ENCODE data around the gene NET1. TPM values are rescaled to one million over a fixed set of nuclear protein-coding genes. Genes with fewer than 3 reads are reported as not detected.

Gene NET1
- polyA plus RNA-seq, 2 of the 4 experiments (the other 2 are of a cell fraction): 42.9 to 132 TPM

DNA sequence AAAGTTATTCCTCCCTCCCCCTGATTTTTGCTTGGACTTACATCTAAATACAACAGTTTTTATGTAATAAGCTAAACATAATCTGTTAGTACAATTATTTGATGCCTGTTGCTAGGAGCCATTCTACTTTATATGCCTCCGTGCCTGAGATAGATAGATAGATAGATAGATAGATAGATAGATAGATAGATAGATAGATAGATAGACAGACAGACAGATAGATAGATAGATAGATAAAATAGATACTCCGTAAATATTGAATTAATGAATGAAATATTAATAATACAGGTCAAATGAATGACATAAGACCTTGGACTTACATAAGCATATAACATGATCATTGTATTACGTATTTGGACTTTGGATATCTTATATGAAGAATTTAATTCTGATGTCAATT lies 23.0 kb downstream of the NET1 start:
- H3K9me3 ChIP-seq: peaks cover 5% of the 10 kb centered on the region; the same call in 2 of the 3 replicates
- ChIA-PET CTCF (interaction anchor here (0.8 to 4.5 kb wide), 16 partner anchors 9 to 621 kb away, joined by 3 to 67 read pairs (median 6); no protein-coding TSS in a partner anchor), POLR2A (no interaction called here)
- no peak overlapping the region for H3K27ac ChIP-seq
- H3K4me3 ChIP-seq: no peak overlapping the region
- WGBS (ENCODE audit: missing lambda C conversion rate): 94% methylated on average over 3 of the region's 3 CpGs
- TF ChIP-seq ESRRA (IDR thresholded peaks at IDR 0.05; ENCODE audit: borderline replicate concordance, low read length): no peak
- no peak for TF ChIP-seq HOXB13 (CRISPR knock-in tag; IDR thresholded peaks at IDR 0.05; ENCODE audit: low read depth)
- no peak for TF ChIP-seq CEBPB (IDR thresholded peaks at IDR 0.05)
- ATAC-seq (no peak), FAIRE-seq (no peak), DNase-seq (ENCODE audit: low read depth in 1 of 2, low spot score in 1 of 2) (no peak)
- peaks cover 25% of the 10 kb centered on the region for H3K4me1 ChIP-seq
- no peak overlapping the region for H3K4me2 ChIP-seq

DNA sequence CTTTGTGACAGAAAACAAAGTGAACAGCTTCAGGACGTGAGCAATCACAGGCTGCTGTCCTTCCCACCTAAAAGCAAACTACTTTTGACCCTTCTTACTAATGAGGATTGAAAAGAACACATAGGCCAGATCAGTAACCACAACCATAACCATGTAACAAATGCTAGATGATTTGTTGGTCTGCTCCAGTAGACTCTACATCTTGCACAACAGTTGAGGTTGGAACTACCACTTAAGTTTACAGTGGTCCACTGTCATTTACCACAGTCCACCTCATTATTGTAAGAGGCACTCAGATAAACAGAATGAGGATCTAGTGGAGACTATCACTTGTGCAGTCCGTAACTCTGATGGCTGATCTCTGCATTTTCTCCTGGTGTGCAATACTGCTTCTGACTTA lies 27.8 kb downstream of the NET1 start:
- Histone ChIP-seq H3K4me1 (no peaks in the 10 kb centered on the region; the same call in 2 of the 3 replicates), H3K9me3 (no peaks in the 10 kb centered on the region), H3K27ac (no peak overlapping the region), H3K4me2 (no peak overlapping the region), H3K4me3 (no peak overlapping the region)
- ChIA-PET POLR2A (no interaction called here), CTCF (interaction anchor here (1.2 to 12.8 kb wide), 6 partner anchors 8 to 625 kb away, joined by 3 to 432 read pairs (median 12); no protein-coding TSS in a partner anchor)
- ATAC-seq (no peak), FAIRE-seq (no peak), DNase-seq (ENCODE audit: low read depth in 1 of 2, low spot score in 1 of 2) (no peak)
- WGBS (ENCODE audit: missing lambda C conversion rate): 93% methylated on average over 2 of the region's 2 CpGs
- TF ChIP-seq HOXB5 (CRISPR knock-in tag; IDR thresholded peaks at IDR 0.05) (no peak), CBX8 (IDR thresholded peaks at IDR 0.05) (no peak), BHLHE40 (IDR thresholded peaks at IDR 0.05; ENCODE audit: low read depth, low read length) (no peak), NPAS2 (CRISPR knock-in tag; IDR thresholded peaks at IDR 0.05; ENCODE audit: borderline replicate concordance) (no peak), FOXS1 (CRISPR knock-in tag; IDR thresholded peaks at IDR 0.05) (no peak), RARB (CRISPR knock-in tag; IDR thresholded peaks at IDR 0.05) (no peak), POLR2AphosphoS2 (conservative IDR thresholded peaks at IDR 0.05; ENCODE audit: low read length) (no peak), JUNB (IDR thresholded peaks at IDR 0.05) (no peak)
- TF ChIP-seq, protein P1, sequence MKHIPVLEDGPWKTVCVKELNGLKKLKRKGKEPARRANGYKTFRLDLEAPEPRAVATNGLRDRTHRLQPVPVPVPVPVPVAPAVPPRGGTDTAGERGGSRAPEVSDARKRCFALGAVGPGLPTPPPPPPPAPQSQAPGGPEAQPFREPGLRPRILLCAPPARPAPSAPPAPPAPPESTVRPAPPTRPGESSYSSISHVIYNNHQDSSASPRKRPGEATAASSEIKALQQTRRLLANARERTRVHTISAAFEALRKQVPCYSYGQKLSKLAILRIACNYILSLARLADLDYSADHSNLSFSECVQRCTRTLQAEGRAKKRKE (CRISPR knock-in tag; IDR thresholded peaks at IDR 0.05; ENCODE audit: low read depth): no peak

GRCh38 chr10:5441106-5441505 lies 28.7 kb downstream of the NET1 start:
- H3K9me3 ChIP-seq: no peaks in the 10 kb centered on the region
- FAIRE-seq (no peak), ATAC-seq (peak in 1 of 2 experiments; percentile 43; a peak in 2 of 6 replicates), DNase-seq (ENCODE audit: low read depth in 1 of 2, low spot score in 1 of 2) (no peak)
- H3K4me3 ChIP-seq: no peak overlapping the region
- peaks cover 6% of the 10 kb centered on the region for H3K4me1 ChIP-seq
- CTCF ChIA-PET: interaction anchor here (0.7 to 12.8 kb wide), 13 partner anchors 9 to 626 kb away, joined by 3 to 432 read pairs (median 6); no protein-coding TSS in a partner anchor
- no peak overlapping the region for H3K4me2 ChIP-seq
- POLR2A ChIA-PET: no interaction called here
- no peak overlapping the region for H3K27ac ChIP-seq
- 92% methylated on average over 4 of the region's 4 CpGs for WGBS (ENCODE audit: missing lambda C conversion rate)
- TF ChIP-seq NPAS2 (CRISPR knock-in tag; IDR thresholded peaks at IDR 0.05; ENCODE audit: borderline replicate concordance) (no peak), CBX2 (IDR thresholded peaks at IDR 0.05; ENCODE audit: borderline replicate concordance, low read depth) (no peak), JUNB (IDR thresholded peaks at IDR 0.05) (no peak), RFX5 (IDR thresholded peaks at IDR 0.05) (no peak), ZSCAN20 (CRISPR knock-in tag; IDR thresholded peaks at IDR 0.05) (no peak), CBX8 (IDR thresholded peaks at IDR 0.05) (no peak), MYC (IDR thresholded peaks at IDR 0.05; ENCODE audit: borderline replicate concordance, low read length) (no peak), HMGXB4 (CRISPR knock-in tag; IDR thresholded peaks at IDR 0.05; ENCODE audit: borderline replicate concordance) (no peak), CHD2 (IDR thresholded peaks at IDR 0.05; ENCODE audit: low read length, partially characterized antibody) (no peak), HOXB5 (CRISPR knock-in tag; IDR thresholded peaks at IDR 0.05) (no peak), POLR2A (IDR thresholded peaks at IDR 0.05; ENCODE audit: low read length) (no peak), CEBPB (IDR thresholded peaks at IDR 0.05) (no peak), HOXB13 (CRISPR knock-in tag; IDR thresholded peaks at IDR 0.05; ENCODE audit: low read depth) (no peak)
- TF ChIP-seq, protein P2, sequence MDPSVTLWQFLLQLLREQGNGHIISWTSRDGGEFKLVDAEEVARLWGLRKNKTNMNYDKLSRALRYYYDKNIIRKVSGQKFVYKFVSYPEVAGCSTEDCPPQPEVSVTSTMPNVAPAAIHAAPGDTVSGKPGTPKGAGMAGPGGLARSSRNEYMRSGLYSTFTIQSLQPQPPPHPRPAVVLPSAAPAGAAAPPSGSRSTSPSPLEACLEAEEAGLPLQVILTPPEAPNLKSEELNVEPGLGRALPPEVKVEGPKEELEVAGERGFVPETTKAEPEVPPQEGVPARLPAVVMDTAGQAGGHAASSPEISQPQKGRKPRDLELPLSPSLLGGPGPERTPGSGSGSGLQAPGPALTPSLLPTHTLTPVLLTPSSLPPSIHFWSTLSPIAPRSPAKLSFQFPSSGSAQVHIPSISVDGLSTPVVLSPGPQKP (IDR thresholded peaks at IDR 0.05; ENCODE audit: low read depth, low read length): no peak
- TF ChIP-seq, protein P1 (CRISPR knock-in tag; IDR thresholded peaks at IDR 0.05; ENCODE audit: low read depth): no peak
